ENCODE measurements around the gene RGS10.

The RGS10 gene

DNA sequence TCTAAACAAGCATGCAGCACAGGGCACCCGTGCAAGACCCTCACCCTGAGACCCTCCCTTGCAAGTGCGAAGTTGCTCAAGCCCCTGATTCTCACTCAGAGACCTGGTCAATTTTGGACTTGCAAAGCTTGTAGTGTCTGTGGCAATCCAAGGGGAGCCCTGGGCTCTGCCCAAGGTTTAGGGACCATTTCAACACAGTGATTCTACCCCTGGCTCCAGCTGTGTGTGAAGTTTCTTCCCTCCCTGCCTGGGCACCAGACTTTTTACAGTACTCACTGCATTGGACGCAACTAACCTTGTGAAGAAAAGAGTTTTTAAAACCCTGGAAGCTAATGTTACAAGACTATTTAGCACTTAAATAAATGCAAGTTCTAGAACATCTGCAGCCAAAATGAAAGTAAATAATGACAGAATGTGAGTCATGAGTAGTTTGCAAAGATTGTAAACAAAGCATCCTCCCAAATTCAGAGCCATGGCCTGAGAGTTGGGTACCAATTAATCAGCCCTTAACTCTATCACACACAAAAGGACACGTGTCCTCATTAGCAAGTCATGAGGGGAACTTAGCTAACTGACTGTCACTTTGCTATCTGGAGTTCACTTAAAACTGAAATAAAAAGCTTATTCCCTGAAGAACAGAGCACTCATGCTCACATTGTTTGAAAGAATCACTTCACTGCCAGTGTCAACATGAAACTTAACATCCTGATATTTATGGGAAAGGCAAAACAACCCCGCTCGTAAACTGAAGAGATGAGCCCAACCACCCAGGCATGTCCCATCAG is 48.1 kb downstream of the RGS10 start:
- TF ChIP-seq, protein P1, sequence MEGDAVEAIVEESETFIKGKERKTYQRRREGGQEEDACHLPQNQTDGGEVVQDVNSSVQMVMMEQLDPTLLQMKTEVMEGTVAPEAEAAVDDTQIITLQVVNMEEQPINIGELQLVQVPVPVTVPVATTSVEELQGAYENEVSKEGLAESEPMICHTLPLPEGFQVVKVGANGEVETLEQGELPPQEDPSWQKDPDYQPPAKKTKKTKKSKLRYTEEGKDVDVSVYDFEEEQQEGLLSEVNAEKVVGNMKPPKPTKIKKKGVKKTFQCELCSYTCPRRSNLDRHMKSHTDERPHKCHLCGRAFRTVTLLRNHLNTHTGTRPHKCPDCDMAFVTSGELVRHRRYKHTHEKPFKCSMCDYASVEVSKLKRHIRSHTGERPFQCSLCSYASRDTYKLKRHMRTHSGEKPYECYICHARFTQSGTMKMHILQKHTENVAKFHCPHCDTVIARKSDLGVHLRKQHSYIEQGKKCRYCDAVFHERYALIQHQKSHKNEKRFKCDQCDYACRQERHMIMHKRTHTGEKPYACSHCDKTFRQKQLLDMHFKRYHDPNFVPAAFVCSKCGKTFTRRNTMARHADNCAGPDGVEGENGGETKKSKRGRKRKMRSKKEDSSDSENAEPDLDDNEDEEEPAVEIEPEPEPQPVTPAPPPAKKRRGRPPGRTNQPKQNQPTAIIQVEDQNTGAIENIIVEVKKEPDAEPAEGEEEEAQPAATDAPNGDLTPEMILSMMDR (IDR thresholded peaks at IDR 0.05; ENCODE audit: extremely low read depth, missing control alignments): no peak
- DNase-seq (ENCODE audit: low spot score): no peak

DNA sequence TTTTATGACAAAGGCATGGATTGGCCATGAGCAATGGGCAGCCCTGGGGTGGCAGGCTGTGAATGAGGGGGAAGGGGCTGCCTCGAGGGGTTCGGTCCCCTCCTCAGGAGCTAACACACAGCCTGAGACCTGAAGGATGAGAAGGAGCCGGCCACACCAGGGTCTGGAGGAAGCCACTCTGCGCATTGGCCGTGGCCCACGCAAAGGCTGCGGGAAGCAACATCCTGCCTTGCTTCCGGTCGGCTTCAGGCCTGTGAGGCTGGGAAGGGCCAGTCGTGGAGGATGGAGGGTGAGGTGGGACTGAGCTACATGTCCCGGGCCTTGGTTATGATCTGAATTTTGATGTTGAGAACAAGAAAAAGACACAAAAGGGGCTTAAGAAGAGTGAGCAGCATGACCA is 49.4 kb downstream of the RGS10 start:
- TF ChIP-seq, protein P1 (IDR thresholded peaks at IDR 0.05; ENCODE audit: extremely low read depth, missing control alignments): no peak
- DNase-seq (ENCODE audit: low spot score): no peak

DNA sequence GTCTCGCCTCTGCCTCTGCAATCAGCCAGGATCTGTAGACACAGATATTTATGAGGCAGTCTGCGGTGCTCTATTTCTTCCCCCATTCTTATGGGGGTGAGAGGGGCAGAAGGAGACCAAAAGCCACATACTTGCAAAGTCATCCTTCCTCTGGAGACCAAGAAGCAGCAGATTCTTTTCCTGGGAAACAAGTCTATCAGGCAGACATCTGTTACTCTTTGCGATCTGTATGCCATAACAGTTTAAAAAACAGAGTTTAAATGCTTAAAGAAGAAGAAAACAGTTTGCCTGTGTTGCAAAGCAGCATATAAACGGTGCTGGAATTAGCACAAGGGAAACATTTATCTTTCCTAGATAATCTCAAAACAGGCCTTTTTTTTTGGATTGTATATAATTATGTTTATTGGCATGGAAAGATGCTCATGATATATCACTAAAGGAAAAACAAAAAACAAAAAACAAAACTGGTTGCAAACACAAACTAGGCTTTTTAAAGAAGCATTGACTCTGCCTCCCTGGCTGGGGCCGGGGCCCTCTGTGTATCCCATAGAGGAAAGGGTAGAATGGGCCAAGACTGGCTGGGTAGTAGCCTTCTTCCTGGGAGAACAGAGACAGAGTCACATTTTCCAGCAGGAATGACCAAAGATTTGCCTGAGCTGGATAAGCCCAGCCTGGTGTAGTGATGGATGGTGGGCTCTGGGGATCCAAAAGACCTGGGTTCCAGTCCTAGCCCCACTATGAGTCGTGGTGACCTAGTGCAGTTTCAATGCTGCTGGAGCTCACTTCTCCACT is 50.4 kb downstream of the RGS10 start:
- TF ChIP-seq, protein P1 (IDR thresholded peaks at IDR 0.05; ENCODE audit: extremely low read depth, missing control alignments): no peak
- no peak for DNase-seq (ENCODE audit: low spot score)

DNA sequence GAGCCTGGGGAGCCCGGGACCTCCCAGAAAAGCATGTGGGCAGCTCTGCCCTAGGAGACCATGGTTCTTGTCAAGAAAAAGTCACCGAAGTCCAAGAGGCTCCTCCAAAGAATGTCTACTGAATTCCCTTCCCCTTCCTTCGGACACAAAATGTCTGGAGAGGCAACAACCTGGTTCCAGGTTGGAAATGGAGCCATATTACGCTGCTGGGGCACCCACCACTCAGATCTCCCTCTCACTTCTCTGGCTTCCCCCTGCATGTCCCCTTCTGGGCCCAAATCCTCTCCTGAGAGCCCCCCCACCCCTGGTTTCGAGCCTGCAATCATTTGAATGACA is 52.6 kb downstream of the RGS10 start:
- TF ChIP-seq, protein P1 (IDR thresholded peaks at IDR 0.05; ENCODE audit: extremely low read depth, missing control alignments): no peak
- DNase-seq (ENCODE audit: low spot score): no peak

DNA sequence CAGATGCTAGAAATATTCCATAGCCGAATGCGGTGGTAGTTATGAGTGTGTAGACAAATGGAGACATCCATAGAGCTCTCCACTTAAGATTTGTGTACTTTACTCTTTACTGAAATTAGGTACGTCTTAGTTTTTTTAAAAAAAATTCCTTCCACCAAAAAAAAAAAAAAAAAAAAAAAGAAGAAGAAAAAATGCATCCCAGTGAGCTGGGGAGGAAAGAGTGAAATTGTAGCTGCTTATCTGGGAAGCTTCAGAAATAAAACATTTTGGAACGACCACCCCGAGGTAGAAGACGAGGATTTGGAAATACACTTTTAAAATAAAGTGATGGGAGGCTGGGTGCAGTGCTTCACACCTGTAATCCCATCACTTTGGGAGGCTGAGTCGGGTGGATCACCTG is 53.8 kb downstream of the RGS10 start:
- TF ChIP-seq, protein P1 (IDR thresholded peaks at IDR 0.05; ENCODE audit: extremely low read depth, missing control alignments): no peak
- DNase-seq (ENCODE audit: low spot score): no peak

DNA sequence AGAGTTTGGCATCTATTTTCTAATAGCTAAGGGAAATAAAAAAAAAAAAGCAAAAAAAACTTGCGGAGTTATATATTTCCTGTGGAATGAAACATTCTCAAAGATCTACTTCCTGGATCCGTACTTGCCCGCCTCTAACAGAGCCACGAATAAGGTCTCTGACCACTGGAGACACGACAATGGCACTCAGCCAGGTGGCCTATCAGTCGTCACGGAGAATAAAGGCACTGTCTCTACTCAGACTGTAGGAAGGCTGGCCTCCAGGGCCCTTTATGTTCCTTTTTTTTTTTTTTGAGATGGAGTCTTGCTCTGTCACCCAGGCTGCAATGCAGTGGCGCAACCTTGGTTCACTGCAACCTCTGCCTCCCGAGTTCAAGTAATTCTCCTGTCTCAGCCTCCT is 58.7 kb downstream of the RGS10 start:
- TF ChIP-seq, protein P1 (IDR thresholded peaks at IDR 0.05; ENCODE audit: extremely low read depth, missing control alignments): no peak
- no peak for DNase-seq (ENCODE audit: low spot score)

DNA sequence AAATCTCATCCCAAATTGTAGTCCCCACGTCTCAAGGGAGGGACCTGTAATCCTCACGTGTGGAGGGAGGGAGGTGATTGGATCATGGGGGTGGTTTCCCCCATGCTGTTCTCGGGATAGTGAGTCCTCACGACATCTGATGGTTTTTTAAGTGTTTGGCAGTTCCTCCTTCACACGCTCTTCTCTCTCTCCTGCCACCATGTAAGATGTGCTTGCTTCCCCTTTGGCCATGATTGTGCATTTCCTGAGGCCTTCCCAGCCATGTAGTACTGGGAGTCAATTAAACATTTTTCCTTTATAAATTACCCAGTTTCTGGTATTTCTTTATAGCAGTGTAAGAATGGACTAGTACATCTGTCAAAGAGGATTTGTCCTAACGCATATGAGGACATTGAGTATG is 59.5 kb downstream of the RGS10 start:
- DNase-seq (ENCODE audit: low spot score): no peak

More for the DNA sequence above, 59.5 kb downstream of the RGS10 start:
- TF ChIP-seq, protein P1 (IDR thresholded peaks at IDR 0.05; ENCODE audit: extremely low read depth, missing control alignments): no peak

Measured in GM20000 (cell line).